Tibial artery (tissue), 4 donors: Measurements from ENCODE around the gene ADAM22.
"Not testable (repeated sequence)": the region's sequence is repeated elsewhere in the genome, so short reads cannot be mapped to it uniquely, and the experiment has no call there.

Source experiments
- DNase-seq, 2 donors: peaks; one replicate each; pipeline ENCODE4 v3.0.0-alpha.2; 2019
- H3K27ac ChIP-seq, 2 donors: fragments of 200-600 bp; sonication (generic) in 1 of 2; 1 replicate in 1 of 2; 2 replicates in 1 of 2; pipeline ENCODE4 v1.5.1; 2018 to 2019; ENCODE audit warnings: mild to moderate bottlenecking in 1 of 2
- H3K27me3 ChIP-seq, 2 donors: fragments of 200-600 bp; sonication (generic) in 1 of 2; one replicate each; pipeline versions ENCODE4 v1.5.1 to v1.6.0; 2016 to 2019
- H3K36me3 ChIP-seq, 3 donors: fragments of 200-600 bp; sonication (generic) in 2 of 3; one replicate each; pipeline ENCODE4 v1.5.1; 2016 to 2019; ENCODE audit warnings: mild to moderate bottlenecking in 2 of 3
- H3K4me1 ChIP-seq, 4 donors: fragments of 200-600 bp; sonication (generic) in 2 of 4; 1 replicate in 3 of 4; 2 replicates in 1 of 4; pipeline ENCODE4 v1.5.1; 2016 to 2019
- H3K4me3 ChIP-seq, 2 donors: fragments of 200-600 bp; sonication (generic) in 1 of 2; 1 replicate in 1 of 2; 2 replicates in 1 of 2; pipeline ENCODE4 v1.5.1; 2018 to 2019; ENCODE audit warnings: mild to moderate bottlenecking in 2 of 2
- H3K9me3 ChIP-seq, 3 donors: fragments of 200-600 bp; sonication (generic) in 1 of 3; one replicate each; pipeline ENCODE4 v1.5.1; 2016 to 2019
- CTCF ChIP-seq, 2 experiments: fragments of 200-600 bp in 1 of 2; fragments of 450-650 bp in 1 of 2; IDR thresholded peaks; one replicate each; pipeline ENCODE4 v1.5.1; 2017 to 2019; ENCODE audit warnings: antibody characterized with exemption in 2 of 2, mild to moderate bottlenecking in 1 of 2, moderate library complexity in 1 of 2
- intact Hi-C: fragments of 100-400 bp; cut with DNase I; formaldehyde crosslinking; loops from one replicate; pipeline ENCODE4 v1.15.0; 2023; ENCODE audit warnings: low total_unique reads

Gene ADAM22

GRCh38 chr7:87933605-87933952 lies 472 bp upstream of the ADAM22 start:
- H3K27ac ChIP-seq = peak overlapping the region; percentile 8 to 23

GRCh38 chr7:87934699-87935383 lies 790 bp downstream of the ADAM22 start:
- TF ChIP-seq CTCF (IDR thresholded peaks at IDR 0.05) = no peak
- intact Hi-C loops = no loop called here
- H3K4me1 ChIP-seq = peaks cover 0 to 13% (median 5%) of the 10 kb centered on the region in 4 donors
- no peak for DNase-seq
- H3K4me3 ChIP-seq = peak overlapping the region; percentile 61 to 79
- peak overlapping the region in 1 of 2 donors; percentile 23 for H3K27ac ChIP-seq
- H3K36me3 ChIP-seq = no peaks in the 10 kb centered on the region
- no peaks in the 10 kb centered on the region for H3K9me3 ChIP-seq
- no peaks in the 10 kb centered on the region for H3K27me3 ChIP-seq

More at GRCh38 chr7:87933605-87933952, 472 bp upstream of the ADAM22 start:
- Histone ChIP-seq H3K9me3 (no peaks in the 10 kb centered on the region), H3K4me1 (peaks cover 0 to 13% (median 5%) of the 10 kb centered on the region in 4 donors), H3K27me3 (no peaks in the 10 kb centered on the region), H3K36me3 (no peaks in the 10 kb centered on the region), H3K4me3 (peak overlapping the region; percentile 61 to 79)
- no peak for TF ChIP-seq CTCF (IDR thresholded peaks at IDR 0.05)
- intact Hi-C loops = no loop called here
- no peak for DNase-seq

GRCh38 chr7:87935384-87935706 lies 1.3 kb downstream of the ADAM22 start:
- no peak for DNase-seq
- H3K4me1 ChIP-seq = peaks cover 0 to 13% (median 5%) of the 10 kb centered on the region in 4 donors
- H3K9me3 ChIP-seq = no peaks in the 10 kb centered on the region
- H3K27ac ChIP-seq = no peak overlapping the region
- no peak for TF ChIP-seq CTCF (IDR thresholded peaks at IDR 0.05)
- H3K36me3 ChIP-seq = no peaks in the 10 kb centered on the region
- H3K27me3 ChIP-seq = no peaks in the 10 kb centered on the region
- peak overlapping the region; percentile 61 to 79 for H3K4me3 ChIP-seq
- intact Hi-C loops = no loop called here

GRCh38 chr7:87941138-87941537 lies 7.1 kb downstream of the ADAM22 start:
- Histone ChIP-seq H3K36me3 (no peaks in the 10 kb centered on the region), H3K9me3 (no peaks in the 10 kb centered on the region), H3K4me3 (no peak overlapping the region), H3K4me1 (no peaks in the 10 kb centered on the region), H3K27ac (no peak overlapping the region), H3K27me3 (no peaks in the 10 kb centered on the region)
- intact Hi-C loops = no loop called here
- TF ChIP-seq CTCF (IDR thresholded peaks at IDR 0.05) = no peak
- no peak for DNase-seq

- intact Hi-C loops = no loop called here
- H3K4me1 ChIP-seq = no peaks in the 10 kb centered on the region
Measured at GRCh38 chr7:87944547-87944946, 10.5 kb downstream of the ADAM22 start.

GRCh38 chr7:87945926-87946325 lies 11.9 kb downstream of the ADAM22 start:
- H3K9me3 ChIP-seq, H3K27me3 ChIP-seq, intact Hi-C loops: not testable (repeated sequence)

More at GRCh38 chr7:87944547-87944946, 10.5 kb downstream of the ADAM22 start:
- no peaks in the 10 kb centered on the region for H3K27me3 ChIP-seq
- H3K4me3 ChIP-seq = no peak overlapping the region
- no peak for DNase-seq
- H3K9me3 ChIP-seq = no peaks in the 10 kb centered on the region
- H3K36me3 ChIP-seq = no peaks in the 10 kb centered on the region
- TF ChIP-seq CTCF (IDR thresholded peaks at IDR 0.05) = no peak
- no peak overlapping the region for H3K27ac ChIP-seq

More at GRCh38 chr7:87945926-87946325, 11.9 kb downstream of the ADAM22 start:
- not testable (repeated sequence) for H3K27ac ChIP-seq, DNase-seq, H3K36me3 ChIP-seq, H3K4me3 ChIP-seq, H3K4me1 ChIP-seq
